Esophagus squamous epithelium (tissue), 5 donors: ENCODE data around the gene NTN5. TPM values are rescaled to one million over a fixed set of nuclear protein-coding genes. Genes with fewer than 3 reads are reported as not detected.

Experiments used
- DNase-seq: peaks from one replicate; lab custom pipeline; 2025; lab: John Stamatoyannopoulos, UW
- H3K27ac ChIP-seq, 4 donors: fragments of 200-600 bp; sonication (generic); one replicate each; pipeline ENCODE4 v1.5.1; 2016 to 2019; ENCODE audit warnings: mild to moderate bottlenecking in 1 of 4
- H3K27me3 ChIP-seq, 4 donors: fragments of 200-600 bp; sonication (generic); 1 replicate in 3 of 4; 2 replicates in 1 of 4; pipeline versions ENCODE4 v1.5.1 to v1.6.0; 2017 to 2021; ENCODE audit warnings: antibody characterized with exemption in 1 of 4
- H3K36me3 ChIP-seq, 3 donors: fragments of 200-600 bp; sonication (generic); one replicate each; pipeline ENCODE4 v1.5.1; 2016 to 2019
- H3K4me1 ChIP-seq, 3 donors: fragments of 200-600 bp; sonication (generic); one replicate each; pipeline ENCODE4 v1.5.1; 2017 to 2019
- H3K4me3 ChIP-seq, 4 donors: fragments of 200-600 bp; sonication (generic); 1 replicate in 3 of 4; 2 replicates in 1 of 4; pipeline ENCODE4 v1.5.1; 2016 to 2019; ENCODE audit warnings: mild to moderate bottlenecking in 2 of 4, moderate library complexity in 1 of 4
- H3K9me3 ChIP-seq, 3 donors: fragments of 200-600 bp; sonication (generic); one replicate each; pipeline ENCODE4 v1.5.1; 2016 to 2019
- CTCF ChIP-seq, 6 experiments: fragments of 450-650 bp in 4 of 6; fragments of 200-600 bp in 2 of 6; sonication (generic) in 2 of 6; IDR thresholded peaks; one replicate each; pipeline ENCODE4 v1.5.1; 2016 to 2019; ENCODE audit warnings: antibody characterized with exemption in 6 of 6, mild to moderate bottlenecking in 4 of 6, moderate library complexity in 4 of 6
- POLR2A ChIP-seq, 4 donors: fragments of 450-650 bp; IDR thresholded peaks; one replicate each; pipeline ENCODE4 v1.6.1; 2017; ENCODE audit warnings: antibody characterized with exemption in 4 of 4, mild to moderate bottlenecking in 4 of 4, moderate library complexity in 3 of 4
- WGBS, 2 donors: methylation state at CpG; one replicate each; pipeline ENCODE4 v1.1.5; 2018; 5-methylcytosine and 5-hydroxymethylcytosine counted together
- intact Hi-C: fragments of 100-400 bp; cut with DNase I; formaldehyde crosslinking; loops from one replicate; pipeline ENCODE4 v1.15.0; 2022
- total RNA-seq, 4 donors: library from RNA; depleted of rRNA; stranded (reverse); fragments of >200 nt; gene quantifications; one replicate each; pipeline ENCODE4 v1.1.0, GENCODE V29; 2016
- donor health status: DM: yes; HTN: yes; CAD: no.

Gene NTN5
- total RNA-seq, 4 donors from 2014 or later: 0.57 TPM; not detected in 3

- intact Hi-C loops: no loop called here
- TF ChIP-seq POLR2A (IDR thresholded peaks at IDR 0.05) (no peak), CTCF (IDR thresholded peaks at IDR 0.05) (no peak)
- 91 to 100% methylated on average over 2 of the region's 2 CpGs for WGBS, 2 donors
- Histone ChIP-seq H3K27me3 (no peaks in the 10 kb centered on the region), H3K27ac (no peak overlapping the region), H3K4me3 (no peak overlapping the region), H3K36me3 (no peaks in the 10 kb centered on the region), H3K9me3 (no peaks in the 10 kb centered on the region), H3K4me1 (no peaks in the 10 kb centered on the region)
- no peak for DNase-seq
These were observed 4.1 kb downstream of the NTN5 start for GRCh38 chr19:48668761-48669160.

- no peak overlapping the region for H3K27ac ChIP-seq
- no peaks in the 10 kb centered on the region for H3K27me3 ChIP-seq
- TF ChIP-seq POLR2A (IDR thresholded peaks at IDR 0.05): no peak
- no peak for TF ChIP-seq CTCF (IDR thresholded peaks at IDR 0.05)
- H3K36me3 ChIP-seq: no peaks in the 10 kb centered on the region
- H3K4me1 ChIP-seq: no peaks in the 10 kb centered on the region
- WGBS, 2 donors: 33 to 72% methylated on average over 1 to 3 of the region's 3 CpGs
- H3K9me3 ChIP-seq: no peaks in the 10 kb centered on the region
- H3K4me3 ChIP-seq: no peak overlapping the region
- intact Hi-C loops: no loop called here
- DNase-seq: no peak
These were observed 4.5 kb downstream of the NTN5 start for GRCh38 chr19:48668332-48668731.

GRCh38 chr19:48665786-48666185 is 7.0 kb downstream of the NTN5 start:
- intact Hi-C loops: no loop called here
- Histone ChIP-seq H3K4me1 (peaks cover 0 to 7% (median 6%) of the 10 kb centered on the region in 3 donors), H3K27ac (no peak overlapping the region), H3K4me3 (no peak overlapping the region), H3K9me3 (no peaks in the 10 kb centered on the region), H3K36me3 (no peaks in the 10 kb centered on the region), H3K27me3 (no peaks in the 10 kb centered on the region)
- 56 to 65% methylated on average over 6 of the region's 6 CpGs for WGBS, 2 donors
- TF ChIP-seq POLR2A (IDR thresholded peaks at IDR 0.05): no peak
- TF ChIP-seq CTCF (IDR thresholded peaks at IDR 0.05): no peak
- no peak for DNase-seq

- intact Hi-C loops: no loop called here
- DNase-seq: no peak
These were observed 8.3 kb downstream of the NTN5 start for GRCh38 chr19:48664476-48664875.

GRCh38 chr19:48663667-48664066 is 9.2 kb downstream of the NTN5 start:
- H3K4me3 ChIP-seq: no peak overlapping the region
- TF ChIP-seq CTCF (IDR thresholded peaks at IDR 0.05) (no peak), POLR2A (IDR thresholded peaks at IDR 0.05) (no peak)
- H3K27me3 ChIP-seq: no peaks in the 10 kb centered on the region
- H3K9me3 ChIP-seq: no peaks in the 10 kb centered on the region
- no peak for DNase-seq
- WGBS, 2 donors: 89 to 97% methylated on average over 3 to 4 of the region's 4 CpGs
- intact Hi-C loops: no loop called here
- H3K4me1 ChIP-seq: peaks cover 0 to 14% (median 11%) of the 10 kb centered on the region in 3 donors
- no peak overlapping the region for H3K27ac ChIP-seq
- no peaks in the 10 kb centered on the region for H3K36me3 ChIP-seq

More at GRCh38 chr19:48664476-48664875, 8.3 kb downstream of the NTN5 start:
- no peaks in the 10 kb centered on the region for H3K27me3 ChIP-seq
- H3K4me3 ChIP-seq: no peak overlapping the region
- H3K4me1 ChIP-seq: peaks cover 0 to 14% (median 11%) of the 10 kb centered on the region in 3 donors
- 82 to 100% methylated on average over 1 to 6 of the region's 14 CpGs for WGBS, 2 donors
- no peak for TF ChIP-seq POLR2A (IDR thresholded peaks at IDR 0.05)
- no peak for TF ChIP-seq CTCF (IDR thresholded peaks at IDR 0.05)
- no peaks in the 10 kb centered on the region for H3K9me3 ChIP-seq
- no peaks in the 10 kb centered on the region for H3K36me3 ChIP-seq
- no peak overlapping the region for H3K27ac ChIP-seq
